Testis (tissue), 2 donors: ENCODE measurements around the gene PSMA6.
"Not testable (repeated sequence)": the region's sequence is repeated elsewhere in the genome, so short reads cannot be mapped to it uniquely, and the experiment has no call there.

ENCODE experiments used
- CTCF ChIP-seq, 3 experiments: fragments of 450-650 bp in 2 of 3; fragments of 200-600 bp in 1 of 3; sonication (generic) in 1 of 3; IDR thresholded peaks; one replicate each; pipeline ENCODE4 v1.5.1; 2016 to 2019; ENCODE audit warnings: antibody characterized with exemption in 3 of 3, mild to moderate bottlenecking in 2 of 3, moderate library complexity in 1 of 3
- POLR2A ChIP-seq: fragments of 450-650 bp; IDR thresholded peaks from one replicate; pipeline ENCODE4 v1.6.1; 2017; ENCODE audit warnings: antibody characterized with exemption, mild to moderate bottlenecking, moderate library complexity

GRCh38 chr14:35359655-35360054 lies 67.5 kb downstream of the PSMA6 start:
- TF ChIP-seq CTCF (IDR thresholded peaks at IDR 0.05); POLR2A: not testable (repeated sequence)
